DMS153 (cell line): ENCODE measurements around the gene ELF2.
"Not testable (repeated sequence)": the region's sequence is repeated elsewhere in the genome, so short reads cannot be mapped to it uniquely, and the experiment has no call there.

Experiments used
- DNase-seq: peaks from one replicate; lab custom pipeline; 2025; lab: John Stamatoyannopoulos, UW

The ELF2 gene

DNA sequence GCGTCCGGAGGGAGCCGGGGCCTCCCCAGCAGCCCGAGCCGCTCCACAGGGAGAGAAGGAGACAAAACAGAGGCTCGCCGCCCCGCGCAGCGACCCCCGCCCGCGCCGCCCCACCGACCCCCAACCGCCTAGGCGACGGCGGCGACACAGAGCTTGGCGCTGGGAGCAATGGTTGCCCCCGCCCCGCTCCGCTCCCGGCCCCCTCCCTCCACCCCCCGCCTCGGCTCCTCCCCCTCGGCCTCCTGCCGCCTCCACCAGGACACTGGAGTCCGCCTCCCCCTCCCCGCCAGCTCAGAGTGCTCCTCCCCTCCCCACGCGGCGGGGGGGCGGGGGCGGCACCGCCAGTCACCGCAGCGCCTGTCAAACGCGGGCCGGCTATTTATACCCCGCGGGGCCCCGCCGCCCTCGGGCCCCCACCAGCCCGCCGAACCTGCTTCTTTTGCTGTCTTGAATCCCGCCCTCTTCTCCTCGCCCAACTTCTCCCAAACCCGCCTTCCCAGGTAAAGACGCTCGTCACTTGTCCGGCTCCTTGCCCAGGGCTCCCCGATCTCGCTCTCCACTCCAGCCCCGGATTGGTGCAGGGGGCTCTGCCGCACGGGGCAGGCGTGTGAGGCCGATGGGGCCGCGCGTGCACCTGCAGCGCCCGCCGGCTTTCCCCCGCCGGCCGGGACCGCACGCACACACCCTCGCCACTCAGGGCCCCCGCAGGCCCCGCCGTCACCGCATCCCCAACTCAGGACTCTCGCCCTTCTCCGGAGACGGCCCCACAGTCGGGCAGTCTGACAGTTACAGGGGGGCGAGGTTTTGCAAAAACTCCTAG is at the start of gene ELF2:
ELF2 (minus strand) TSS at position 170 of the 820 bp plus-strand sequence. CDS start 39,517 bp downstream, outside the sequence.
- peak; percentile 75 for DNase-seq

- DNase-seq, result no peak
Measured at GRCh38 chr4:139223682-139224317, 46.8 kb upstream of the ELF2 start.

DNA sequence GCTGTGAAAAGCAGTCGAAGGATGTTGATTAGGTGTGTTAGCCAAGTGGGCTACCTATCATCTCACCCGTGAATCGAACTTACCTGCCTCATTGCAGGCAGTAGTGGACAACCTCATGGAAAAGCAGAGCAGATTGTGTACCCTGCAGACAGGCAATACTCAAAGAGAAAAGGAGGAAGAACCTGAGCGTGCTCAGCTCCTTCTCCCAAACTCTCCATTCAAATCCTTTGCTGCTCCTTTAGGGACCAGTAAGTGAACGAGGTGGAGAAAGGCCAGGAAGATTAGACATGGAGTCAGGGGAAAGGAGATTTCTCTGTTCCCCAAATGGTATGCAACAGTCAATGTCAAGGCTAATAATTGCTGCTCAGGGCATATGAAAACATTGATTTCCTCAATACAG is 45.2 kb upstream of the ELF2 start:
- no peak for DNase-seq

GRCh38 chr4:139221687-139222086 is 44.7 kb upstream of the ELF2 start:
- no peak for DNase-seq

GRCh38 chr4:139219450-139220055 is 42.5 kb upstream of the ELF2 start:
- no peak for DNase-seq

DNA sequence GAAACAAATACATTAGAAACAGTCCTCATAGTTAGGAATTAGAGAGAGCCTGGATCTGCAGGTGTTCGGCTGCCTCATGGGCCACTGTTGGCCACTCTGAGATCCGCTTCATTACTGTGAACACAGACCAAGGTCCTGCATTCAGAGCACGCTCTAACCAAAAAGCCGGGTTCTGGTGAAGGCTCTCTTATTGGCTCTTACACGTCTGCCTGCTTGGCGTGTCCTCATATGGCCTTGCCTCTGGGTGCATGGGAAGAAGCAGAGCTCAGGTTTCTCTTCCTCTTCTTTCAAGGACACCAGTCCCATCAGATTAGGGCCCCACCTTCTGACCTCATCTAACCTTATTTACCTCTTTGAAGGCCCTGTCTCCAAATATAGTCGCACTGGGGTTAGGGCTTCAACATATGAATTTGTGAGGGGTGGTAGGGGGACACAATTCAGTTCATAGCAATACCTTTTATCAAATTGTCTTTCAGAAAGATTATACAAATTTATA is 37.1 kb upstream of the ELF2 start:
- peak; percentile 86 for DNase-seq

DNA sequence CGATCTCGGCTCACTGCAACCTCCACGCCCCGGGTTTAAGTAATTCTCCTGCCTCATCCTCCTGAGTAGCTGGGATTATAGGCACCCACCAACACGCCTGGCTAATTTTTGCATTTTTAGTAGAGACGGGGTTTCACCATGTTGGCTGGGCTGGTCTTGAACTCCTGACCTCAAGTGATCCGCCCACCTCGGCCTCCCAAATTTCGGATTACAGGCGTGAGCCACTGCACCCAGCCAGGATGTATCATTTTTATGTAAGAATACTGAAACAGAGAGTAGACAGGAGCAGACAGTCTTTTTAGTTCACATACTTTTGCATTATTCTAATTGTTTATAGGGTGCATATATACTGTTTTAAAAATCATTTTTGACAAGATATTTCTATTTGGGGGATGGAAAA is 36.6 kb upstream of the ELF2 start:
- DNase-seq, result not testable (repeated sequence)

DNA sequence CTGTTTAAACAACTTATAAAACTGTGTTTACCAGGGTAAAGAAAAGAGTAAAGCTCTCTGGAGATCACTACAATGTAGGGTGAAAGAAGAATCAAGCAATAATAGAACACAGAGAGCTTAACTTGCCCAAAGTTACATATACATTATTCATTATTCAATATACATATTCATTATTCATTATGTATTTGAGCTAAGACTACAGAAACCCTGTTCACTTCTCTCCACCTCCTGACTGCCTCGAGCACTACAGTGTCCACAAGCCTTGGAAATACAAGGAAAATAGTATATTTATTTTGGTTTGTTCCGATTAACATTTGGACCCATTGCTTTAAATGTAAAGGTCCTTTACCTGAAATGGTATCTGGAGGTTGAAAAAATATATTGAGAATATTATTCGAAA is 35.9 kb upstream of the ELF2 start:
- DNase-seq, result no peak

DNA sequence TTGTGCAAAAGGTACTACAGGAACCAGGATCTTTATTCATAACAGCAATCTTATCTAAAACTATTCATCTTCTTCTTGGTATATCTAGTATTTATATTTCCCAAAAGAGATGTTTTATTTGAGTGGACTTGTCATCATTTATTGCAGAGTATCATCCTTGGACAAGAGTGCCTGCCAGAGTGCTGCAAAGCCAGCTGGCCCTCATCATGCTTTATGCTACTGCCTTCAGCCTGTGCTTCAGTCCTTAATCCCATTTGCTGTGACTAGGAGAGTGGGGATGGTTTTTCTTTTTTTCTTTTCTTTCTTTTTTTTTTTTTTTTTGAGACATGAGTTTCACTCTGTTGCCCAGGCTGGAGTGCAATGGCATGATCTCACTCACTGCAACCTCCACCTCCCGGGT is 33.5 kb upstream of the ELF2 start:
- DNase-seq, result no peak

GRCh38 chr4:139209470-139210063 is 32.5 kb upstream of the ELF2 start:
- DNase-seq, result no peak

DNA sequence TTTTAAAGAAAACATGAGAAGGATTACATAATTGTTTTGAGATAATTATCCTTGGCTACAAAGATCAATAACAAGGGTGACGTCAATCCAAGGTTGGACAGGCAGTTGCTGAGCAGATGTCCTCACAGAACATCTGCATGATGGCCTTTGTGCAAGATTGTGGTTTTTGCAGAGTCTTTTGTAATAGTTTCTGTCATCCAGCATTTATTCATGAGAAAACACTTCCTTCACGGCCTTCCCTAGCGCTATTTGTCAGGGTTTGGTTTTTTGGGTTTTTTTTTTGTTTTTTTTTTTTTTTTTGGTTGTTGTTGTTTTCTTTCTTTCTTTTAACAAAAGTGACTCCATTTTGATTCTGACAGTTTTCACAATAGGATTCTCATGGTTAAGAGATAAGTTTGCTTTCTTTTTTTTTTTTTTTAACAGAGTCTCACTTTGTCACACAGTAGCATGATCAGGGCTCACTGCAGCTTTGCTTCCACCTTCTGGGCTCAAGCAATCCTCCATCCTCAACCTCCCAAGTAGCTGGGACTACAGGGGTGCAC is 31.5 kb upstream of the ELF2 start:
- DNase-seq, result no peak

- no peak for DNase-seq
Measured at GRCh38 chr4:139207873-139208403, 30.9 kb upstream of the ELF2 start.

- no peak for DNase-seq
Measured at GRCh38 chr4:139207247-139207646, 30.2 kb upstream of the ELF2 start.

DNA sequence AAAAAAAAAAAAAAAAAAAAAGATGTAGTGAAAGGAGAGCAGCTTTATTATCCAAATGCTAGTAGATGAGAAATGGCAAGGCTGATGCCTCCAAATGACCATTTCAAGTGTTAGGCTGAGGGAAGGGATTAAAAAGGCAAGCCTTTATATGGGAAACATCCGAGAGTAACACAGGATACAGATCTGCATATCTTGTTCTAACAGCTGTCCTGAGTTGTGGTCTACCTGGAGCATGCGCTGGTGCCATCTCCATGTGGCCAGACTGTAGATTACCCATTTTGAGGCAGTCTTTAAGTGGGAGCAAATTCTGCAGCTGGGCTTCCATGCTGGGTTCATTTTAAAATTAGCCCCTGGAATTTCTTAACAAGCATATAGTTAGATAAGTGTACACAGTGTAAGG is 26.0 kb upstream of the ELF2 start:
- no peak for DNase-seq

- DNase-seq, result no peak
Measured at GRCh38 chr4:139200506-139200905, 23.5 kb upstream of the ELF2 start.

DNA sequence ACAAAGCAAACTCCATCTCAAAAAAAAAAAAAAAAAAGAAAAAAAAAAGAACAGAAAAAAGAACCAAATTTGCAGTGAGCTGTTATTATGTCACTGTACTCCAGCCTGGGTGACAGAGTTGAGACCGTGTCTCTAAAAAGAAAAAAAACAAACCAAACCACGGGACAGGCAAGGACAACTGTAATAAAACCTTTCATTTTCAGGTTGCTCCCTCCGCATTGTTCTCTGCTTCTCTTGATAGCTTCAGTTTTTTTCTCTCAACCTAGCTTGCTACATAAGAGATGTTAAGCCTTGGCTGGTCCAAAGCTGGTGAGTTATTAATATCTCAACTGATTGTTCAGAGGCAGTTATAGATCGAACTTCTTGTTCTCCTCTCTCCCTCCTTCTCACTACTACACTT is 23.1 kb upstream of the ELF2 start:
- no peak for DNase-seq

- not testable (repeated sequence) for DNase-seq
Measured at GRCh38 chr4:139197214-139197613, 20.2 kb upstream of the ELF2 start.

DNA sequence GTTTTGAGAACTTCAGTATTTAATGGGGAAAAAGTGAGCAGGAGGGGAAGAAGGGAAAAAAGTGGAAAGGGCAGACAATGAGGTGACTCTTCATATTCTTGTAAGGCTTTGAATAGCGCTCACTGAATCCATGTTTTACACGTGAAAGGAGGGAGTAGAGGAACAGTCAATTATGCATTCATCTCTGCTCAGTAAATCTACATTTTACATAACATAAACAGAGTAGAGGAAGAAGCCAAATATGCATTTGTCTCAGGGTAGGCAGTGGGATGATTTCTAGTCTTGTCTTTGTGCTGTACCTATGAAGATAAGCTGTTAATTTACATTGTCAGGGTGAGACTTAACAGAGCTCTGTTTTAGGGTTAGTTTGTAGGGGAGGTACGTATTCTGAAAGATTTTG is 19.4 kb upstream of the ELF2 start:
- DNase-seq, result no peak

GRCh38 chr4:139191373-139191772 is 14.4 kb upstream of the ELF2 start:
- no peak for DNase-seq

DNA sequence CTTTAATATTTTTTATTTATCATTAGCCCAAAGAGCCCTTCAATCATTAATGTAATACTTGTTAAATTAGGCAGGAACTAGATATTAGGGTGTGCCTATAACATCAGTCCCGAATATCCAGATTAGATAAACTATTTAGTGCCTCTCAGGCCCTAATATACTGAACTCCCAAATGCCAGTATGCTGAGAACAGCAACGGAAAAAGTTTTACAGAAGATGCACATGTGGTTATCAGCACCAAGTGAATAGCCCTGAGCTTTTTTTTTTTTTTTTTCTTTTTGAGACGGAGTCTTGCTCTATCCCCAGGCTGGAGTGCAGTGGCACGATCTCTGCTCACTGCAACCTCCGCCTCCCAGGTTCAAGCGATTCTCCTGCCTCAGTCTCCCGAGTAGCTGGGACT is 13.0 kb upstream of the ELF2 start:
- no peak for DNase-seq

DNA sequence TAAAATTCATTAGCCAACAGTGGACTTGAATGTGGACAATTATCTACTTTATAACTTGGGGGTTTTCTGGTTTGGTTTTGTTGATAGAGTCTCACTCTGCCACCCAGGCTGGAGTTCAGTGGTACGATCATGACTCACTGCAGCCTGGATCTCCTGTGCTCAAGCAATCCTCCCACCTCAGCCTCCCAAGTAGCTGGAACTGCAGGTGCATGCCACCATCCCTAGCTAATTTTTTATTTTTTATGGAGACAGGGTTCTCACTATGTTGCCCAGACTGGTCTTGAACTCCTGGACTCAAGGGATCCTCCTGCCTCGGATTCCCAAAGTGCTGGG is 12.4 kb upstream of the ELF2 start:
- no peak for DNase-seq
